Osteocyte (in vitro differentiated cells): ENCODE results near the gene KAT2B. TPM values are rescaled to one million over a fixed set of nuclear protein-coding genes. Genes with fewer than 3 reads are reported as not detected.

Source experiments
- DNase-seq: peaks from one replicate; pipeline ENCODE4 v3.0.0; 2021; ENCODE audit warnings: mixed read lengths; ENCODE audit not compliant: unreplicated experiment; ENCODE audit errors: extremely low spot score
- H3K27ac Mint-ChIP-seq: one replicate; pipeline ENCODE4 v1.8.0; 2021; ENCODE audit warnings: mild to moderate bottlenecking, mixed read lengths; ENCODE audit not compliant: unreplicated experiment
- H3K27me3 Mint-ChIP-seq: one replicate; pipeline ENCODE4 v1.8.0; 2021; ENCODE audit warnings: mixed read lengths; ENCODE audit not compliant: unreplicated experiment
- H3K36me3 Mint-ChIP-seq: one replicate; pipeline ENCODE4 v1.8.0; 2021; ENCODE audit warnings: mixed read lengths; ENCODE audit not compliant: unreplicated experiment
- H3K4me1 Mint-ChIP-seq: one replicate; pipeline ENCODE4 v1.8.0; 2021; ENCODE audit warnings: mixed read lengths; ENCODE audit not compliant: unreplicated experiment
- H3K4me3 Mint-ChIP-seq: one replicate; pipeline ENCODE4 v1.8.0; 2021; ENCODE audit warnings: mild to moderate bottlenecking, moderate library complexity, mixed read lengths; ENCODE audit not compliant: unreplicated experiment
- H3K9me3 Mint-ChIP-seq: one replicate; pipeline ENCODE4 v1.8.0; 2021; ENCODE audit warnings: mixed read lengths; ENCODE audit not compliant: unreplicated experiment
- total RNA-seq: library from RNA; stranded (reverse); gene quantifications from 2 replicates; pipeline ENCODE4 v1.2.1, GENCODE V29; 2021
- TF ChIP-seq, protein P1 (sequence below): fragments of 200-600 bp; sonication (generic); IDR thresholded peaks from 2 replicates; pipeline ENCODE4 v1.5.0; 2021; ENCODE audit warnings: antibody characterized with exemption, mild to moderate bottlenecking, moderate library complexity

The KAT2B gene
- total RNA-seq, 1 donor from 2014 or later, result 15.7 TPM

GRCh38 chr3:20083253-20083652 lies 43.0 kb downstream of the KAT2B start:
- Mint-ChIP-seq H3K4me3 (no peak overlapping the region), H3K27me3 (no peaks in the 10 kb centered on the region), H3K36me3 (peaks cover 1% of the 10 kb centered on the region), H3K4me1 (peaks cover 14% of the 10 kb centered on the region), H3K27ac (no peak overlapping the region), H3K9me3 (peaks cover 2% of the 10 kb centered on the region)
- TF ChIP-seq, protein P1, sequence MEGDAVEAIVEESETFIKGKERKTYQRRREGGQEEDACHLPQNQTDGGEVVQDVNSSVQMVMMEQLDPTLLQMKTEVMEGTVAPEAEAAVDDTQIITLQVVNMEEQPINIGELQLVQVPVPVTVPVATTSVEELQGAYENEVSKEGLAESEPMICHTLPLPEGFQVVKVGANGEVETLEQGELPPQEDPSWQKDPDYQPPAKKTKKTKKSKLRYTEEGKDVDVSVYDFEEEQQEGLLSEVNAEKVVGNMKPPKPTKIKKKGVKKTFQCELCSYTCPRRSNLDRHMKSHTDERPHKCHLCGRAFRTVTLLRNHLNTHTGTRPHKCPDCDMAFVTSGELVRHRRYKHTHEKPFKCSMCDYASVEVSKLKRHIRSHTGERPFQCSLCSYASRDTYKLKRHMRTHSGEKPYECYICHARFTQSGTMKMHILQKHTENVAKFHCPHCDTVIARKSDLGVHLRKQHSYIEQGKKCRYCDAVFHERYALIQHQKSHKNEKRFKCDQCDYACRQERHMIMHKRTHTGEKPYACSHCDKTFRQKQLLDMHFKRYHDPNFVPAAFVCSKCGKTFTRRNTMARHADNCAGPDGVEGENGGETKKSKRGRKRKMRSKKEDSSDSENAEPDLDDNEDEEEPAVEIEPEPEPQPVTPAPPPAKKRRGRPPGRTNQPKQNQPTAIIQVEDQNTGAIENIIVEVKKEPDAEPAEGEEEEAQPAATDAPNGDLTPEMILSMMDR, result no peak
- DNase-seq, result no peak

GRCh38 chr3:20083953-20084352 lies 43.7 kb downstream of the KAT2B start:
- H3K4me1 Mint-ChIP-seq, result peaks cover 13% of the 10 kb centered on the region
- H3K9me3 Mint-ChIP-seq, result peaks cover 9% of the 10 kb centered on the region
- H3K4me3 Mint-ChIP-seq, result no peak overlapping the region
- peaks cover under 1% of the 10 kb centered on the region for H3K36me3 Mint-ChIP-seq
- H3K27ac Mint-ChIP-seq, result no peak overlapping the region
- no peak for DNase-seq
- no peaks in the 10 kb centered on the region for H3K27me3 Mint-ChIP-seq
- TF ChIP-seq, protein P1, result no peak

GRCh38 chr3:20091331-20092047 lies 51.2 kb downstream of the KAT2B start:
- Mint-ChIP-seq H3K9me3 (peaks cover 28% of the 10 kb centered on the region), H3K27ac (no peak overlapping the region), H3K36me3 (peaks cover 15% of the 10 kb centered on the region), H3K27me3 (no peaks in the 10 kb centered on the region), H3K4me1 (peaks cover 6% of the 10 kb centered on the region), H3K4me3 (no peak overlapping the region)
- TF ChIP-seq, protein P1, result no peak
- DNase-seq, result no peak

DNA sequence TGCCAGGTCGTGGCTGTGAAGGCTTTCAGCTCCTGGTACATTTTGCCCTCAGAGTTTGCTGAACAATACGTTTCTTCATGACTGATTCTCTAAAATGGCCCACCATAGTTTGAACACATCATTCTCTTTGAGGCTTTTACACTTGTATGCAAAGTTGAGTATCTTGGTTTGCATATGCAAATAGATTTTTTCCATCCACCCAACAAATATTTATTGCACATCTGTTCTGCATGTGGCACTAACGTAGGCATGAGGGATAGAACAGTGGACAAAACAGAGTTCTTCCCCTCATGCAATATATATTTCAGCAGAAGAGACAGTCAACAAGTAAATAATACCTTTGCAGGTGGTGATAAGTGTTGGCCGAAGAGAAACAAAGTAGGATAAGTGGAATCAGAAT lies 55.2 kb downstream of the KAT2B start:
- Mint-ChIP-seq H3K36me3 (peaks cover 4% of the 10 kb centered on the region), H3K27me3 (no peaks in the 10 kb centered on the region), H3K4me3 (no peak overlapping the region), H3K9me3 (peaks cover 7% of the 10 kb centered on the region), H3K27ac (no peak overlapping the region), H3K4me1 (peaks cover 33% of the 10 kb centered on the region)
- DNase-seq, result no peak
- TF ChIP-seq, protein P1, result no peak

DNA sequence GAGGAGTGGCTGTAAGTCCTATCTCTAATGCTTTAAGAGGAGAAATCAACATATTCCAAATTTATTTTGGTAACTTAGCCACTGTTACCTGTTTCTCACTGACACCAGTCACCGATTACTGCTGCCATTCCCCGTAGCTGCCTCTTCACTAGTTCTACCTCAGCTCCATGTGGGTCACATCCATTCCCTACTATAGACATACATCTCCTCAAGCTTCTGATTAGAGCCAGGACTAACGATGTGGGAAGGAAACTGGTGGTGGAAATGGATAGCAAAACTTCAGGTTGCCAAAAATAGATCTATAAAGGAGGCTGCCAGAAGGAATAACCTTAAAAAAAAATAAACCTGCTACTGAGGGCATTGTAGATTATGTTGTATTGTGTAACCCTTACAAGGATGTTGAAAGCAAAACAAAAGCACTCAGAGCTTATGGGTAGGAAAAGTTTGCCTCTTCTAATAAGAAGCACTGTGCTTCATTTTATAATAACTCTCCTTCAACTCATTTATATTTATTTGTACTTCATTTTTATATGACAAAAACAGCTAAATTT lies 56.0 kb downstream of the KAT2B start:
- Mint-ChIP-seq H3K4me3 (no peak overlapping the region), H3K9me3 (peaks cover 3% of the 10 kb centered on the region), H3K4me1 (peaks cover 41% of the 10 kb centered on the region), H3K27ac (no peak overlapping the region), H3K27me3 (no peaks in the 10 kb centered on the region), H3K36me3 (peaks cover under 1% of the 10 kb centered on the region)
- DNase-seq, result no peak
- TF ChIP-seq, protein P1, result no peak
